Midbrain (tissue), 1 donor: ENCODE results near the gene DLEC1.
A peak's percentile ranks its signal among the peaks of the same experiment; 100 is the strongest.
"Not testable (repeated sequence)": the region's sequence is repeated elsewhere in the genome, so short reads cannot be mapped to it uniquely, and the experiment has no call there.

ENCODE experiments used
- DNase-seq: peaks from one replicate; lab custom pipeline; 2025; lab: John Stamatoyannopoulos, UW

DLEC1 gene

GRCh38 chr3:38018296-38019266, 20.4 kb upstream of the DLEC1 start:
- no peak for DNase-seq

GRCh38 chr3:38019658-38020341, 19.2 kb upstream of the DLEC1 start:
- DNase-seq: no peak

- DNase-seq: no peak
Observed at GRCh38 chr3:38020342-38020726, 18.7 kb upstream of the DLEC1 start.

GRCh38 chr3:38021196-38021595, 17.8 kb upstream of the DLEC1 start:
- DNase-seq: no peak

- no peak for DNase-seq
Observed at GRCh38 chr3:38022301-38022700, 16.7 kb upstream of the DLEC1 start.

- DNase-seq: no peak
Observed at GRCh38 chr3:38022896-38023709, 15.9 kb upstream of the DLEC1 start.

- no peak for DNase-seq
Observed at GRCh38 chr3:38026856-38027255, 12.2 kb upstream of the DLEC1 start.

- no peak for DNase-seq
Observed at GRCh38 chr3:38027466-38028465, 11.2 kb upstream of the DLEC1 start.

GRCh38 chr3:38028621-38029361, 10.2 kb upstream of the DLEC1 start:
- DNase-seq: no peak

- DNase-seq: peak; percentile 52
Observed at GRCh38 chr3:38029400-38030125, 9.4 kb upstream of the DLEC1 start, which contains the start of gene PLCD1. Gene PLCD1 (minus strand): TSS chr3:38029642. CDS start chr3:38029539, 103 bp downstream.

GRCh38 chr3:38030126-38031021, 8.6 kb upstream of the DLEC1 start:
- no peak for DNase-seq

- DNase-seq: no peak
Observed at GRCh38 chr3:38031022-38031994, 7.7 kb upstream of the DLEC1 start.

GRCh38 chr3:38032328-38032865, 6.6 kb upstream of the DLEC1 start:
- DNase-seq: no peak

GRCh38 chr3:38033586-38033985, 5.4 kb upstream of the DLEC1 start:
- DNase-seq: not testable (repeated sequence)

GRCh38 chr3:38034335-38034734, 4.7 kb upstream of the DLEC1 start:
- not testable (repeated sequence) for DNase-seq

- no peak for DNase-seq
Observed at GRCh38 chr3:38036286-38036685, 2.7 kb upstream of the DLEC1 start.

GRCh38 chr3:38036906-38037305, 2.1 kb upstream of the DLEC1 start:
- DNase-seq: no peak
